ENCODE results near the gene EN1.

EN1 gene

DNA sequence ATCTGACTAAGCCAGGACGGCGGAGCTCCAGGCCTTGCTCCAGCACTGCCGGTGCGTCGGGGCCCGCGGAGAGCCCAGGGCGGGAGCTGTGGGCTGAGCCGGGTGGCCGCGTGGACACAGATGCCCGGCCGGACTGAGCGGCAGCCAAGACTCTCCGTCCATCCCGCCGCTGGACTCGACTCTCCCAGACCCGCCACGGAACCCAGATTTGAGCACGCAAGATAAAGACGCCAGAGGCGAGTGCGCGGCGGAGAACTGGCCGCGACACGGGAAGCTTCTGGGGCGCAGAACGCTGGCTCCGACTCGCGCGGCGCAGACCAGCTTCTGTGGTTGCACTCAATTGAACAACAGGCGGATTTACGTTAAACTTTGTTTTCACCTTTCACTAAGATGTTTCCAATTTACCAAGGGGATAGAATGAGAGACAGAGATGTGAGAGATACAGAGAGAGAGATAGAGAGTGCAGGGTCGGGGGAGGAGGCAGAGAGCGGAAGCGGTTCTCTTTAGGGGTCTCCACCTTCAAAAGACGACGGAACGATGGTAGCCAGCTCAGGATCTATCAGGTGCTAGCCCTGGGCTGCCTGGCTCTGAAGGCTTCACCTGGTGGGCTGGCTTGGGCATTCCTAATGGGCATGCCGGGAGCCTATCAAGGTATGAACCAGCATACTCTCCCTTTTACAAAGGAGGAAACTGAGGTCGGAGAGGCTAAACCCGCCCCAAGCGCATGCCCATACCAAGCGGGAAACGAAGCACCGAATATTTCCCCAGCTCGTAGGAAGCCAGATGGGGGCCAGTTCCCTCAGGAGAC lies 10.4 kb upstream of the EN1 start:
- Histone ChIP-seq H3K36me3 (ENCODE audit: low read depth) (no peaks in the 10 kb centered on the region), H3K4me3 (ENCODE audit: severe bottlenecking) (no peak overlapping the region), H3K27ac (ENCODE audit: poor library complexity, severe bottlenecking) (no peak overlapping the region), H3K27me3 (ENCODE audit: insufficient read depth, poor library complexity, severe bottlenecking) (peaks cover 83% of the 10 kb centered on the region), H3K4me1 (ENCODE audit: insufficient read depth, poor library complexity, severe bottlenecking) (no peaks in the 10 kb centered on the region), H3K9me3 (ENCODE audit: severe bottlenecking) (no peaks in the 10 kb centered on the region)
- ATAC-seq (ENCODE audit: low read depth) (no peak), DNase-seq (ENCODE audit: low spot score) (no peak)
- no peak for TF ChIP-seq CTCF (IDR thresholded peaks at IDR 0.05; ENCODE audit: poor library complexity, severe bottlenecking)

- Histone ChIP-seq H3K27ac (ENCODE audit: poor library complexity, severe bottlenecking) (no peak overlapping the region), H3K4me1 (ENCODE audit: insufficient read depth, poor library complexity, severe bottlenecking) (no peaks in the 10 kb centered on the region), H3K27me3 (ENCODE audit: insufficient read depth, poor library complexity, severe bottlenecking) (peaks cover 91% of the 10 kb centered on the region), H3K4me3 (ENCODE audit: severe bottlenecking) (no peak overlapping the region), H3K36me3 (ENCODE audit: low read depth) (no peaks in the 10 kb centered on the region), H3K9me3 (ENCODE audit: severe bottlenecking) (no peaks in the 10 kb centered on the region)
- no peak for TF ChIP-seq CTCF (IDR thresholded peaks at IDR 0.05; ENCODE audit: poor library complexity, severe bottlenecking)
- 0 out of 3 replicates have a peak, but pooled peaks have one; percentile 5 for ATAC-seq (ENCODE audit: low read depth)
- no peak for DNase-seq (ENCODE audit: low spot score)
Measured at GRCh38 chr2:118856978-118857676, 9.7 kb upstream of the EN1 start.

- H3K27ac ChIP-seq (ENCODE audit: poor library complexity, severe bottlenecking) = no peak overlapping the region
- no peak for TF ChIP-seq CTCF (IDR thresholded peaks at IDR 0.05; ENCODE audit: poor library complexity, severe bottlenecking)
- H3K36me3 ChIP-seq (ENCODE audit: low read depth) = no peaks in the 10 kb centered on the region
- H3K4me3 ChIP-seq (ENCODE audit: severe bottlenecking) = no peak overlapping the region
- no peaks in the 10 kb centered on the region for H3K4me1 ChIP-seq (ENCODE audit: insufficient read depth, poor library complexity, severe bottlenecking)
- no peaks in the 10 kb centered on the region for H3K9me3 ChIP-seq (ENCODE audit: severe bottlenecking)
- peaks cover 97% of the 10 kb centered on the region for H3K27me3 ChIP-seq (ENCODE audit: insufficient read depth, poor library complexity, severe bottlenecking)
- no peak for ATAC-seq (ENCODE audit: low read depth)
- DNase-seq (ENCODE audit: low spot score) = no peak
Measured at GRCh38 chr2:118856330-118856977, 9.0 kb upstream of the EN1 start.

GRCh38 chr2:118855451-118856279 lies 8.2 kb upstream of the EN1 start:
- H3K36me3 ChIP-seq (ENCODE audit: low read depth) = no peaks in the 10 kb centered on the region
- H3K4me3 ChIP-seq (ENCODE audit: severe bottlenecking) = peak overlapping the region; percentile 21
- DNase-seq (ENCODE audit: low spot score) = no peak
- peak; percentile 96 for TF ChIP-seq CTCF (IDR thresholded peaks at IDR 0.05; ENCODE audit: poor library complexity, severe bottlenecking)
- H3K27ac ChIP-seq (ENCODE audit: poor library complexity, severe bottlenecking) = no peak overlapping the region
- H3K27me3 ChIP-seq (ENCODE audit: insufficient read depth, poor library complexity, severe bottlenecking) = peaks cover 98% of the 10 kb centered on the region
- no peaks in the 10 kb centered on the region for H3K4me1 ChIP-seq (ENCODE audit: insufficient read depth, poor library complexity, severe bottlenecking)
- no peaks in the 10 kb centered on the region for H3K9me3 ChIP-seq (ENCODE audit: severe bottlenecking)
- ATAC-seq (ENCODE audit: low read depth) = peak; percentile 80

Measured in RWPE2 (cell line).